ENCODE results near the gene PUSL1.

Gene PUSL1

GRCh38 chr1:1349256-1350012, 41.0 kb downstream of the PUSL1 start, which contains the start of gene DVL1:
Gene DVL1 (minus strand): TSS chr1:1349418. CDS start chr1:1349065, 353 bp downstream.
- DNase-seq: peak in 31 of 56 donors; percentile 31 to 80 (median 58)

GRCh38 chr1:1351511-1352427, 43.4 kb downstream of the PUSL1 start:
- DNase-seq: no peak

GRCh38 chr1:1352786-1353388, 44.5 kb downstream of the PUSL1 start:
- no peak for DNase-seq

- no peak for DNase-seq
Measured at GRCh38 chr1:1353389-1354151, 45.2 kb downstream of the PUSL1 start.

- DNase-seq: no peak
Measured at GRCh38 chr1:1354271-1355247, 46.2 kb downstream of the PUSL1 start.

GRCh38 chr1:1355416-1355815, 47.0 kb downstream of the PUSL1 start:
- DNase-seq: peak in 6 of 56 donors; percentile 7 to 50 (median 40)

- DNase-seq: no peak
Measured at GRCh38 chr1:1356166-1356795, 47.9 kb downstream of the PUSL1 start.

- no peak for DNase-seq
Measured at GRCh38 chr1:1356796-1357401, 48.5 kb downstream of the PUSL1 start.

GRCh38 chr1:1357871-1358432, 49.6 kb downstream of the PUSL1 start:
- peak in 1 of 56 donors; percentile 38 for DNase-seq

- peak in 9 of 56 donors; percentile 17 to 58 (median 28) for DNase-seq
Measured at GRCh38 chr1:1358433-1359271, 50.3 kb downstream of the PUSL1 start, which contains the start of gene MXRA8. Gene MXRA8 (minus strand): TSS chr1:1358555. CDS start chr1:1358504, 51 bp downstream.

GRCh38 chr1:1359308-1359663, 50.9 kb downstream of the PUSL1 start:
- DNase-seq: no peak

GRCh38 chr1:1359664-1360468, 51.5 kb downstream of the PUSL1 start:
- DNase-seq: no peak

GRCh38 chr1:1360506-1361169, 52.2 kb downstream of the PUSL1 start:
- DNase-seq: peak in 2 of 56 donors; percentile 14

All from amygdala (tissue), 56 donors.